H1 (cell line): ENCODE measurements around the gene MAP6D1.

Source experiments
- CBX8 ChIP-seq: fragments of 300-800, 300-1000 bp; sonication (generic); IDR thresholded peaks from 2 replicates; pipeline ENCODE4 v1.7.1; 2016; ENCODE audit warnings: low read depth, low read length, borderline replicate concordance
- CTCF ChIP-seq, 3 experiments: IDR thresholded peaks; 1 replicate in 2 of 3; 2 replicates in 1 of 3; pipeline versions ENCODE4 v1.5.1 to v1.6.1; 2011; ENCODE audit warnings: low read length in 3 of 3, mild to moderate bottlenecking in 3 of 3, inconsistent platforms in 2 of 3, low read depth in 1 of 3, moderate library complexity in 1 of 3; ENCODE audit not compliant: insufficient read depth in 1 of 3; ENCODE audit errors: control extremely low read depth in 1 of 3
- GTF2F1 ChIP-seq: IDR thresholded peaks from 2 replicates; pipeline ENCODE4 v1.6.1; 2012; ENCODE audit warnings: low read depth, low read length, improper control_type of control experiment, borderline replicate concordance
- MAFK ChIP-seq: IDR thresholded peaks from 2 replicates; pipeline ENCODE4 v1.6.1; 2012; ENCODE audit warnings: low read depth, mild to moderate bottlenecking, improper control_type of control experiment, low read length
- MAX ChIP-seq: IDR thresholded peaks from 2 replicates; pipeline ENCODE4 v1.6.1; 2012; ENCODE audit warnings: inconsistent platforms
- NRF1 ChIP-seq: IDR thresholded peaks from 2 replicates; pipeline ENCODE4 v1.6.1; 2011; ENCODE audit warnings: mild to moderate bottlenecking, low read depth, low read length, improper control_type of control experiment
- POLR2A ChIP-seq, 2 experiments: IDR thresholded peaks; 1 replicate in 1 of 2; 2 replicates in 1 of 2; pipeline ENCODE4 v1.6.1; 2011; ENCODE audit warnings: low read depth in 2 of 2, low read length in 2 of 2, mild to moderate bottlenecking in 2 of 2; ENCODE audit errors: control extremely low read depth in 1 of 2
- RFX5 ChIP-seq: IDR thresholded peaks from 2 replicates; pipeline ENCODE4 v1.6.1; 2011; ENCODE audit warnings: low read depth, low read length, improper control_type of control experiment, borderline replicate concordance
- SP1 ChIP-seq: IDR thresholded peaks from 2 replicates; pipeline ENCODE4 v1.6.1; 2011; ENCODE audit warnings: low read depth, low read length
- TAF1 ChIP-seq: IDR thresholded peaks from 2 replicates; pipeline ENCODE4 v1.6.1; 2011; ENCODE audit warnings: mild to moderate bottlenecking, low read depth, low read length
- TBP ChIP-seq: IDR thresholded peaks from 2 replicates; pipeline ENCODE4 v1.6.1; 2011; ENCODE audit warnings: low read depth, low read length, improper control_type of control experiment
- TCF12 ChIP-seq: IDR thresholded peaks from 2 replicates; pipeline ENCODE4 v1.6.1; 2011; ENCODE audit warnings: low read depth, mild to moderate bottlenecking, low read length

- TF ChIP-seq MAFK (no peak), POLR2A (IDR thresholded peaks at IDR 0.05; ENCODE audit: control extremely low read depth in 1 of 2, low read depth in 2 of 2, low read length in 2 of 2) (no peak), MAX (no peak), GTF2F1 (no peak), CBX8 (no peak), TBP (no peak), CTCF (IDR thresholded peaks at IDR 0.05; ENCODE audit: control extremely low read depth in 1 of 3, insufficient read depth in 1 of 3, low read depth in 1 of 3, low read length in 3 of 3) (no peak), TCF12 (no peak), NRF1 (no peak), SP1 (no peak), TAF1 (no peak), RFX5 (no peak)
Observed at GRCh38 chr3:183857863-183858262, 32.5 kb upstream of the MAP6D1 start.
